Heart left ventricle (tissue), 16 donors: ENCODE results near the gene BIRC2. TPM values are rescaled to one million over a fixed set of nuclear protein-coding genes. Genes with fewer than 3 reads are reported as not detected.

ENCODE experiments used
- ATAC-seq, 4 donors: fragments of 200-7000 bp; cut with Tn5 transposase; one replicate each; pipeline ENCODE4 v1.9.1; 2020 to 2022; ENCODE audit warnings: moderate library complexity in 4 of 4, mild to moderate bottlenecking in 3 of 4, moderate number of reproducible peaks in 1 of 4
- DNase-seq, 5 donors: peaks; one replicate each; pipeline ENCODE4 v3.0.0-alpha.2; 2020
- H3K27ac ChIP-seq, 12 donors: fragments of 200-600 bp; sonication (generic) in 4 of 12; one replicate each; pipeline versions ENCODE4 v1.5.0 to v1.8.0; 2016 to 2022; ENCODE audit warnings: mild to moderate bottlenecking in 2 of 12
- H3K27me3 ChIP-seq, 9 donors: fragments of 200-600 bp; sonication (generic) in 2 of 9; one replicate each; pipeline versions ENCODE4 v1.5.1 to v1.8.0; 2016 to 2022; ENCODE audit warnings: mild to moderate bottlenecking in 3 of 9
- H3K36me3 ChIP-seq, 9 donors: fragments of 200-600 bp; sonication (generic) in 2 of 9; one replicate each; pipeline versions ENCODE4 v1.5.0 to v1.8.0; 2018 to 2022; ENCODE audit warnings: mild to moderate bottlenecking in 2 of 9
- H3K4me1 ChIP-seq, 12 donors: fragments of 200-600 bp; sonication (generic) in 4 of 12; one replicate each; pipeline versions ENCODE4 v1.5.0 to v1.8.0; 2016 to 2022; ENCODE audit warnings: mild to moderate bottlenecking in 3 of 12
- H3K4me3 ChIP-seq, 12 donors: fragments of 200-600 bp; sonication (generic) in 4 of 12; one replicate each; pipeline versions ENCODE4 v1.5.0 to v1.8.0; 2017 to 2022; ENCODE audit warnings: mild to moderate bottlenecking in 9 of 12, moderate library complexity in 4 of 12
- H3K9me3 ChIP-seq, 12 donors: fragments of 200-600 bp; sonication (generic) in 4 of 12; one replicate each; pipeline versions ENCODE4 v1.5.0 to v1.8.0; 2016 to 2022; ENCODE audit warnings: mild to moderate bottlenecking in 1 of 12
- CTCF ChIP-seq, 12 donors: fragments of 200-600 bp; sonication (generic) in 4 of 12; IDR thresholded peaks; one replicate each; pipeline versions ENCODE4 v1.5.0 to v1.8.0; 2018 to 2022; ENCODE audit warnings: antibody characterized with exemption in 12 of 12, mild to moderate bottlenecking in 5 of 12
- POLR2A ChIP-seq, 2 donors: fragments of 450-650 bp; IDR thresholded peaks; one replicate each; pipeline ENCODE4 v1.6.1; 2017; ENCODE audit warnings: antibody characterized with exemption in 2 of 2, mild to moderate bottlenecking in 2 of 2, moderate library complexity in 2 of 2
- WGBS, 4 donors: extraction: QIAGEN DNeasy Blood & Tissue Kit in 2 of 4; methylation state at CpG; one replicate each; pipeline versions ENCODE4 v1.1.5 to v1.1.7; 2013 to 2018; 5-methylcytosine and 5-hydroxymethylcytosine counted together
- intact Hi-C, 10 donors: fragments of 100-400 bp; cut with DNase I; formaldehyde crosslinking; loops; one replicate each; pipeline versions ENCODE4 v1.11.1 to v1.14.2; 2022
- polyA plus RNA-seq, 2 donors: library from polyadenylated mRNA; stranded (reverse); fragments of 200-250 nt; gene quantifications; one replicate each; pipeline ENCODE4 v1.2.3, GENCODE V29; 2013
- total RNA-seq, 9 donors: library from RNA; depleted of rRNA in 2 of 9; stranded (reverse); fragments of >200 nt in 2 of 9; fragmentation: NEBNext Ultra II Directional in 3 of 9; extraction: Animal tissue kit (Norgen Biotek cat#: 25700) in 3 of 9; gene quantifications; one replicate each; pipeline versions ENCODE4 v1.1.0 to v1.2.4, GENCODE V29; 2016 to 2023
- donor health status: ischemic (EF 13 %, LVEDD 7.1; RV severe dilation, severe dysfunction).
- donor health status: healthy with polysubstance abuse.
- donor health status: DM: no; HTN: yes; CAD: no.
- donor health status: DM: no; HTN: no; CAD: no.
- donor health status: ischemic (EF 25% LVEDD 6.9; RV normal size, moderate dysfunction).
- donor health status: ischemic (EF 25% LVEDD 5.7; RV mildly dilated, moderate dysfunction).
- donor health status: healthy.
- donor health status: DM: yes; HTN: yes; CAD: no.
- donor health status: ischemic (EF 35%, LVEDD 5.7; RV mildly dilated, moderate dysfunction).
- donor health status: nonischemic (EF 11% LVEDD 7.7; RV severe dilation, severe dysfunction).
- donor health status: DM: yes; HTN: yes; CAD: no.
- donor health status: PGD.
- donor health status: ischemic (EF 29% LVEDD 5.4; RV normal size, mild dysfunction).
- donor health status: nonischemic (EF 23%, LVEDD 6.1; RV moderate dilation, normal function).

The BIRC2 gene
- total and polyA plus RNA-seq, 11 donors = 17.9 to 39.9 (median 32.7) TPM

DNA sequence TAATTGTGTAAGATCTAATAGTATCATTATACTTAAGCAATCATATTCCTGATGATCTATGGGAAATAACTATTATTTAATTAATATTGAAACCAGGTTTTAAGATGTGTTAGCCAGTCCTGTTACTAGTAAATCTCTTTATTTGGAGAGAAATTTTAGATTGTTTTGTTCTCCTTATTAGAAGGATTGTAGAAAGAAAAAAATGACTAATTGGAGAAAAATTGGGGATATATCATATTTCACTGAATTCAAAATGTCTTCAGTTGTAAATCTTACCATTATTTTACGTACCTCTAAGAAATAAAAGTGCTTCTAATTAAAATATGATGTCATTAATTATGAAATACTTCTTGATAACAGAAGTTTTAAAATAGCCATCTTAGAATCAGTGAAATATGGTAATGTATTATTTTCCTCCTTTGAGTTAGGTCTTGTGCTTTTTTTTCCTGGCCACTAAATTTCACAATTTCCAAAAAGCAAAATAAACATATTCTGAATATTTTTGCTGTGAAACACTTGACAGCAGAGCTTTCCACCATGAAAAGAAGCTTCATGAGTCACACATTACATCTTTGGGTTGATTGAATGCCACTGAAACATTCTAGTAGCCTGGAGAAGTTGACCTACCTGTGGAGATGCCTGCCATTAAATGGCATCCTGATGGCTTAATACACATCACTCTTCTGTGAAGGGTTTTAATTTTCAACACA lies 23.3 kb upstream of the BIRC2 start:
- Histone ChIP-seq H3K27me3 (no peaks in the 10 kb centered on the region), H3K27ac (no peak overlapping the region), H3K4me1 (peaks cover 0 to 44% (median 0%) of the 10 kb centered on the region in 12 donors), H3K36me3 (peaks cover 0 to 55% (median 18%) of the 10 kb centered on the region in 9 donors), H3K9me3 (no peaks in the 10 kb centered on the region), H3K4me3 (no peak overlapping the region)
- 93 to 99% (median 98%) methylated on average over 1 of the region's 1 CpG for WGBS, 4 donors
- no peak for DNase-seq
- TF ChIP-seq CTCF (IDR thresholded peaks at IDR 0.05) (no peak), POLR2A (IDR thresholded peaks at IDR 0.05) (no peak)
- intact Hi-C loops = no loop called here
- no peak for ATAC-seq

- H3K36me3 ChIP-seq = peaks cover 0 to 69% (median 28%) of the 10 kb centered on the region in 9 donors
- 88 to 91% (median 91%) methylated on average over 3 of the region's 3 CpGs for WGBS, 4 donors
- no peaks in the 10 kb centered on the region for H3K9me3 ChIP-seq
- H3K27ac ChIP-seq = no peak overlapping the region
- H3K4me3 ChIP-seq = no peak overlapping the region
- DNase-seq (no peak), ATAC-seq (no peak)
- intact Hi-C loops = no loop called here
- peaks cover 0 to 30% (median 0%) of the 10 kb centered on the region in 12 donors for H3K4me1 ChIP-seq
- H3K27me3 ChIP-seq = no peaks in the 10 kb centered on the region
- TF ChIP-seq POLR2A (IDR thresholded peaks at IDR 0.05) (no peak), CTCF (IDR thresholded peaks at IDR 0.05) (no peak)
These were observed 21.9 kb upstream of the BIRC2 start for GRCh38 chr11:102325088-102325487.

- ATAC-seq (no peak), DNase-seq (no peak)
- no peaks in the 10 kb centered on the region for H3K27me3 ChIP-seq
- H3K9me3 ChIP-seq = no peaks in the 10 kb centered on the region
- no peak for TF ChIP-seq CTCF (IDR thresholded peaks at IDR 0.05)
- no peak for TF ChIP-seq POLR2A (IDR thresholded peaks at IDR 0.05)
- peaks cover 0 to 98% (median 55%) of the 10 kb centered on the region in 9 donors for H3K36me3 ChIP-seq
- H3K4me3 ChIP-seq = no peak overlapping the region
- 97 to 100% (median 99%) methylated on average over 1 of the region's 1 CpG for WGBS, 4 donors
- intact Hi-C loops = no loop called here
- no peak overlapping the region for H3K27ac ChIP-seq
- H3K4me1 ChIP-seq = no peaks in the 10 kb centered on the region
These were observed 18.3 kb upstream of the BIRC2 start for GRCh38 chr11:102328748-102329147.

DNA sequence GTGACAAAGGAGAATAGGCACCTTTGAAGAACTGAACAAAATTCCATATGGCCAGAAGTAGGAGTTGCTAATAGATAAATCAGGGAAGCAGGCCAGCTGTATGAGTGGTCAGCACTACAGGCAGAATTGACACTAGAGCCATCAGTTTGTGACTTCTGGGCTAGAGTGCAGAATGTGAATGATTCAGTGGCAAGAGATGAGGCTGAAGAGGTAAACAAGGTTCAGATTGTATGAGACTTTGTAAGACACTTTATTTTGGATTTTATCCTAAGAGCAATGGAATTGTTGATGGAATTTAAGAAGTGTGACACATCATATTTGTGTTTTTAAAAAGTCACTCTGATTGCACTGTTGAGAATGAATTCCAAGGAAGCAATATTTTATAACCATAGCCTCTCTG lies 16.8 kb upstream of the BIRC2 start:
- DNase-seq (no peak), ATAC-seq (no peak)
- Histone ChIP-seq H3K36me3 (peaks cover 0 to 99% (median 55%) of the 10 kb centered on the region in 9 donors), H3K4me3 (no peak overlapping the region), H3K27ac (no peak overlapping the region), H3K4me1 (no peaks in the 10 kb centered on the region), H3K9me3 (no peaks in the 10 kb centered on the region), H3K27me3 (no peaks in the 10 kb centered on the region)
- TF ChIP-seq CTCF (IDR thresholded peaks at IDR 0.05) (no peak), POLR2A (IDR thresholded peaks at IDR 0.05) (no peak)
- intact Hi-C loops = no loop called here
